Measurements from ENCODE around the gene SOX14. TPM values are rescaled to one million over a fixed set of nuclear protein-coding genes. Genes with fewer than 3 reads are reported as not detected.

SOX14 gene
- polyA plus RNA-seq, 1 donor from 2014 or later, result not detected

DNA sequence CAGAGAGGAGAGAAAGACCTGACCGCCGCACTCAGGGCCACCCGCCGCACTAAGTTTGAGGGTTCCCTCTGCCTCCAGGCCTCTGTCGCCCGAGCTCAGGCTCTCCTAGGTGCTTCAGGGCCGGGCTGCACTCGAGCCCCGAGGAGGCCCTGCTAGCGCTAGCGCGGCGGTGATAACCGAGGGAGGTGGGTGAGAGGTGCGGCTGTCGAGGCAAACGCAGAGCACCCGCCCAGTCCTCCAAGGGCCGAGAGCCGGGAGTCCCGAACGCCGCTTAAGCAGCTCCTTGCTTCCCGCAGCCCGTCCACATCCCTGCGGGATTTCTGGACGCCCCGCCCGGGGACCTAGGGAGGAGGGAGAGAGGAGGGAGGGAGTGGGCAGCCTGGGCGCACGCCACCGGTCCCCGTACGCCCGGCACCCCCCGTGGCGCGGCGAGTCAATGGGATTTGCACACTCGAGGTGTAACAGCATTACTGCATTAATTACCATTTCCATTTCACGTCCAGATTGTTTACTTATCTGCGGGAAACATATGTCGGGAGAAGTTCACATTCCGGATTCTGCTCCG is 6.8 kb downstream of the SOX14 start:
- Histone ChIP-seq H3K4me2 (ENCODE audit: low read length) (no peak overlapping the region), H3K9me2 (ENCODE audit: insufficient read depth, low read length) (no peaks in the 10 kb centered on the region), H3K9me3 (ENCODE audit: low read length) (peaks cover 5% of the 10 kb centered on the region), H4K20me1 (ENCODE audit: insufficient read depth) (no peaks in the 10 kb centered on the region), H3K79me2 (replicated peaks; ENCODE audit: insufficient read depth, low read length) (no peaks in the 10 kb centered on the region), H3K36me3 (ENCODE audit: insufficient read depth, low read length) (no peaks in the 10 kb centered on the region), H3K4me3 (ENCODE audit: low read length) (peak overlapping the region; percentile 47), H2AFZ (ENCODE audit: low read depth, low read length) (no peak overlapping the region), H3F3A (ENCODE audit: insufficient read depth, low read length, poor library complexity, severe bottlenecking) (no peaks in the 10 kb centered on the region), H3K27me3 (ENCODE audit: insufficient read depth, low read depth, low read length) (peaks cover 98% of the 10 kb centered on the region), H3K9ac (ENCODE audit: low read length) (no peak overlapping the region), H3K27ac (ENCODE audit: low read length) (no peak overlapping the region)
- peak; percentile 16 for TF ChIP-seq EZH2 (IDR thresholded peaks at IDR 0.05; ENCODE audit: borderline replicate concordance, insufficient read depth, low read length, poor library complexity, severe bottlenecking)
- no peak for TF ChIP-seq MXI1 (conservative IDR thresholded peaks at IDR 0.05; ENCODE audit: poor library complexity, severe bottlenecking)

DNA sequence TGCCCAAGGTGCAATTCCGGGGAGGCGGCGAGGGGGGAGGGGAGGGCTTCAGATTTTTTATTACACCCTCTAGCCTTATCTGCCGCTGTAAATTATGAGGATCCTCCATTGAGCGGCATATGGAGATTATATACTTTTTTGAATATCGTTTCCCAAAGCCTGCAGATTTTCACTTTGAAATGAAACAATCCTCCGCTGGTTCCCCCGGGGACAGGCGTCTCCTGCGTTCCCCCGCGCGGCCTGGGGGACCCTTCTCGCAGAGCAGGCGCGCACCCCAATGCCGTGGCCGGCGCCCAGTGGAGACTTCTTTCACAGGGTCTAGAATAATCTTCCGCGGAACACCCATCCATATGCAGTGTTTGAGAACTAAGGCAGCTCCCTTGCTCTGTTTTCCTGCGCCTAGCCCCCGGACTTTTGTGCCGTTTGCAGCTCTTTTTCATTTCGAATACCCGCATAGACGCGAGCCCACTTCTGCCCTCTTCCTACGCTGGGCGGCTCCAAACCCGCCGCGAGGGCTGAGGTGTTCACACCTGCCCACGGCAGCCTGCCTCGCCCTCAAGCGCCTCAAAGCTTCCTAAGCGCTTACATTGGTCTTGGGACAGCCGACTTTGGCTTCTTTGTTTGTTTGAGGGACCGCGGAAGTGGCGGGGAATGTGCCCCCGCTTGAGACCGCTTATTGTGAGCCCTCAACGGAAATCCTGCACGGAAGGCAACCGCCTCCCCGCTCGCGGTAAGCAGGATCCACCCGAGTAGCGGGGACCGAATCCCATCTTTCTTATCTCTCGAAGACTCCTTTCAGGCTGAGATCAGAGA is 7.5 kb downstream of the SOX14 start:
- H3K9ac ChIP-seq (ENCODE audit: low read length), result no peak overlapping the region
- H3F3A ChIP-seq (ENCODE audit: insufficient read depth, low read length, poor library complexity, severe bottlenecking), result no peaks in the 10 kb centered on the region
- peak overlapping the region; percentile 47 for H3K4me3 ChIP-seq (ENCODE audit: low read length)
- no peaks in the 10 kb centered on the region for H4K20me1 ChIP-seq (ENCODE audit: insufficient read depth)
- H3K4me2 ChIP-seq (ENCODE audit: low read length), result no peak overlapping the region
- no peaks in the 10 kb centered on the region for H3K36me3 ChIP-seq (ENCODE audit: insufficient read depth, low read length)
- no peaks in the 10 kb centered on the region for H3K9me2 ChIP-seq (ENCODE audit: insufficient read depth, low read length)
- peaks cover 98% of the 10 kb centered on the region for H3K27me3 ChIP-seq (ENCODE audit: insufficient read depth, low read depth, low read length)
- H3K27ac ChIP-seq (ENCODE audit: low read length), result no peak overlapping the region
- TF ChIP-seq EZH2 (IDR thresholded peaks at IDR 0.05; ENCODE audit: borderline replicate concordance, insufficient read depth, low read length, poor library complexity, severe bottlenecking) (peak; percentile 92), TAF1 (IDR thresholded peaks at IDR 0.05; ENCODE audit: low read depth) (no peak)
- no peak overlapping the region for H2AFZ ChIP-seq (ENCODE audit: low read depth, low read length)
- no peaks in the 10 kb centered on the region for H3K79me2 ChIP-seq (replicated peaks; ENCODE audit: insufficient read depth, low read length)
- H3K9me3 ChIP-seq (ENCODE audit: low read length), result peaks cover 5% of the 10 kb centered on the region

DNA sequence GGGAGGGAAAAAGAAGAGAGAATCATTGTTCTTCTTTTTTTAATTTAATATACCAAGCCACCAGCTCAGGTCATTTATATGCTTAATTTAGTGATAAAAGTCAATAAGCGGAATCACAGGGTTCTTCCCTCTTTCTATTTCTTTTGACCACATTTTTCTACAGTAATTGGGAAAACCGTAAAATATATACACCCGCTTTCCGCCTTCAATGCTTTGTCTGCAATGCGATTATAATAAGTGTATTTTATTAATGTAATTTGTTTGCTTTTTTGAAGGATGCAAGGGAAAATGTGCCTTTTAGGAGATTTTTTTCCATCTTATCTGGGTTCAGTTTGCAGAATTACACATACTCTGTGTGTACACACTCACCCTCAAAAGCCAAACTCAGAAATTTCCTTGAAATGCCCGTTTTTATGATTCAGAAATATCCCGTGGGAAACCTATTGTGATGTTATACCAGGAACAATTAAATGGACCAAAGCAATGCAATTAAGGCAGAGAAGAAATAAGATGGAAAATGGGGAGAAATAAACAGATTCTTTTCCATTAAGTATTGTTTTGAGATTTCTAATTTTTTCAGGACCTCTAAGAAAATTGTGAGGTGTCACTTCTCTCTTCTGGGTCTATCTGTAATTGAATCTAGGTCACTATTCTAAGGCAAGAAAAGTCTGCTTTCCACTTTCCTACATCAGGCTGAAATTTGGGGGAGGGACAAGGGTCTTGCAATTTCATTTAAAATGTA is 8.3 kb downstream of the SOX14 start:
- Histone ChIP-seq H3K9me3 (ENCODE audit: low read length) (peaks cover 5% of the 10 kb centered on the region), H3K27ac (ENCODE audit: low read length) (no peak overlapping the region), H3K9me2 (ENCODE audit: insufficient read depth, low read length) (no peaks in the 10 kb centered on the region), H2AFZ (ENCODE audit: low read depth, low read length) (no peak overlapping the region), H4K20me1 (ENCODE audit: insufficient read depth) (no peaks in the 10 kb centered on the region), H3K36me3 (ENCODE audit: insufficient read depth, low read length) (no peaks in the 10 kb centered on the region), H3F3A (ENCODE audit: insufficient read depth, low read length, poor library complexity, severe bottlenecking) (no peaks in the 10 kb centered on the region), H3K4me2 (ENCODE audit: low read length) (no peak overlapping the region), H3K4me3 (ENCODE audit: low read length) (no peak overlapping the region), H3K79me2 (replicated peaks; ENCODE audit: insufficient read depth, low read length) (no peaks in the 10 kb centered on the region), H3K27me3 (ENCODE audit: insufficient read depth, low read depth, low read length) (peaks cover 91% of the 10 kb centered on the region), H3K9ac (ENCODE audit: low read length) (no peak overlapping the region)
- no peak for TF ChIP-seq TAF1 (IDR thresholded peaks at IDR 0.05; ENCODE audit: low read depth)
- TF ChIP-seq POLR2AphosphoS5 (IDR thresholded peaks at IDR 0.05), result no peak
- TF ChIP-seq MXI1 (conservative IDR thresholded peaks at IDR 0.05; ENCODE audit: poor library complexity, severe bottlenecking), result no peak
- no peak for TF ChIP-seq EZH2 (IDR thresholded peaks at IDR 0.05; ENCODE audit: borderline replicate concordance, insufficient read depth, low read length, poor library complexity, severe bottlenecking)
- no peak for TF ChIP-seq EP300 (conservative IDR thresholded peaks at IDR 0.05; ENCODE audit: poor library complexity, severe bottlenecking)

DNA sequence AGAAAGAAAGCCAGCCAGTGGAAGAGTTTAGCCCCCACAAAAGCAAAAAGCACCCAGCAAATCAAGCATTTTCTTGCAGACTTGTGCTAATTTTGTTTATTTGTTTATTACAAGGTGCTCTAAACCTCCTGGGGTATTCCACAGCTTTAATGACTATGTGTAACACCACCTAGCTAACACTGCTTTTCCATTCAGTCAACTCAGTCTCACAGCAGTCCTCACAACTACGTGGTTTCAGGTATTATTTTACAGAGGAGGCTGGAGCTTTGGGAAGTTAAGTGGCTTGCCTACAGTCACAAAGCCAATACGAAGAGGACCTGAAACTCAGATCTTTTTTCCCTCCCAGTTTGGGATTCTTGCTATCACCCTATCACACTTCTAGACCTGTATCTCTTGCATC is 14.8 kb downstream of the SOX14 start:
- H3K79me2 ChIP-seq (replicated peaks; ENCODE audit: insufficient read depth, low read length), result no peaks in the 10 kb centered on the region
- no peak overlapping the region for H3K4me2 ChIP-seq (ENCODE audit: low read length)
- H4K20me1 ChIP-seq (ENCODE audit: insufficient read depth), result no peaks in the 10 kb centered on the region
- H3F3A ChIP-seq (ENCODE audit: insufficient read depth, low read length, poor library complexity, severe bottlenecking), result no peaks in the 10 kb centered on the region
- TF ChIP-seq, protein P1, sequence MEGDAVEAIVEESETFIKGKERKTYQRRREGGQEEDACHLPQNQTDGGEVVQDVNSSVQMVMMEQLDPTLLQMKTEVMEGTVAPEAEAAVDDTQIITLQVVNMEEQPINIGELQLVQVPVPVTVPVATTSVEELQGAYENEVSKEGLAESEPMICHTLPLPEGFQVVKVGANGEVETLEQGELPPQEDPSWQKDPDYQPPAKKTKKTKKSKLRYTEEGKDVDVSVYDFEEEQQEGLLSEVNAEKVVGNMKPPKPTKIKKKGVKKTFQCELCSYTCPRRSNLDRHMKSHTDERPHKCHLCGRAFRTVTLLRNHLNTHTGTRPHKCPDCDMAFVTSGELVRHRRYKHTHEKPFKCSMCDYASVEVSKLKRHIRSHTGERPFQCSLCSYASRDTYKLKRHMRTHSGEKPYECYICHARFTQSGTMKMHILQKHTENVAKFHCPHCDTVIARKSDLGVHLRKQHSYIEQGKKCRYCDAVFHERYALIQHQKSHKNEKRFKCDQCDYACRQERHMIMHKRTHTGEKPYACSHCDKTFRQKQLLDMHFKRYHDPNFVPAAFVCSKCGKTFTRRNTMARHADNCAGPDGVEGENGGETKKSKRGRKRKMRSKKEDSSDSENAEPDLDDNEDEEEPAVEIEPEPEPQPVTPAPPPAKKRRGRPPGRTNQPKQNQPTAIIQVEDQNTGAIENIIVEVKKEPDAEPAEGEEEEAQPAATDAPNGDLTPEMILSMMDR (IDR thresholded peaks at IDR 0.05; ENCODE audit: poor library complexity, severe bottlenecking), result no peak
- TF ChIP-seq MXI1 (conservative IDR thresholded peaks at IDR 0.05; ENCODE audit: poor library complexity, severe bottlenecking), result no peak
- H3K9ac ChIP-seq (ENCODE audit: low read length), result no peak overlapping the region
- H3K27ac ChIP-seq (ENCODE audit: low read length), result no peak overlapping the region
- H3K4me3 ChIP-seq (ENCODE audit: low read length), result no peak overlapping the region
- peaks cover 25% of the 10 kb centered on the region for H3K27me3 ChIP-seq (ENCODE audit: insufficient read depth, low read depth, low read length)
- H3K9me3 ChIP-seq (ENCODE audit: low read length), result peaks cover 3% of the 10 kb centered on the region
- H3K36me3 ChIP-seq (ENCODE audit: insufficient read depth, low read length), result no peaks in the 10 kb centered on the region
- no peak overlapping the region for H2AFZ ChIP-seq (ENCODE audit: low read depth, low read length)
- H3K9me2 ChIP-seq (ENCODE audit: insufficient read depth, low read length), result no peaks in the 10 kb centered on the region
